Transverse colon (tissue), 4 donors: ENCODE data around the gene RGS19. TPM values are rescaled to one million over a fixed set of nuclear protein-coding genes. Genes with fewer than 3 reads are reported as not detected.

ENCODE experiments used
- DNase-seq: peaks from one replicate; pipeline ENCODE4 v3.0.0-alpha.2; 2019
- H3K27ac ChIP-seq, 4 donors: fragments of 200-600 bp; sonication (generic); 2 replicates each; pipeline ENCODE4 v1.5.1; 2016 to 2018; ENCODE audit warnings: inconsistent platforms in 4 of 4
- H3K27me3 ChIP-seq: fragments of 200-600 bp; sonication (generic); 2 replicates; pipeline ENCODE4 v1.5.1; 2017; ENCODE audit warnings: inconsistent platforms
- H3K36me3 ChIP-seq, 4 donors: fragments of 200-600 bp; sonication (generic); 2 replicates each; pipeline ENCODE4 v1.5.1; 2017 to 2019; ENCODE audit warnings: inconsistent platforms in 4 of 4
- H3K4me1 ChIP-seq, 4 donors: fragments of 200-600 bp; sonication (generic); 2 replicates each; pipeline ENCODE4 v1.5.1; 2017 to 2020; ENCODE audit warnings: inconsistent platforms in 4 of 4
- H3K4me3 ChIP-seq, 4 donors: fragments of 200-600 bp; sonication (generic); 1 replicate in 1 of 4; 2 replicates in 3 of 4; pipeline versions ENCODE4 v1.5.1 to v1.6.1; 2017 to 2019; ENCODE audit warnings: inconsistent platforms in 4 of 4
- H3K9me3 ChIP-seq, 2 donors: fragments of 200-600 bp; sonication (generic); 2 replicates each; pipeline ENCODE4 v1.5.1; 2017 to 2019; ENCODE audit warnings: inconsistent platforms in 2 of 2
- CTCF ChIP-seq, 5 experiments: fragments of 200-600 bp in 3 of 5; fragments of 450-650 bp in 2 of 5; sonication (generic) in 3 of 5; IDR thresholded peaks; 1 replicate in 2 of 5; 2 replicates in 3 of 5; pipeline ENCODE4 v1.5.1; 2016 to 2017; ENCODE audit warnings: antibody characterized with exemption in 5 of 5, inconsistent platforms in 3 of 5, mild to moderate bottlenecking in 2 of 5, moderate library complexity in 1 of 5
- EP300 ChIP-seq: sonication (generic); formaldehyde crosslinking; IDR thresholded peaks from one replicate; pipeline ENCODE4 v1.6.1; 2017; ENCODE audit warnings: antibody characterized with exemption, low read depth
- POLR2A ChIP-seq: fragments of 450-650 bp; IDR thresholded peaks from one replicate; pipeline ENCODE4 v1.6.1; 2016; ENCODE audit warnings: antibody characterized with exemption, mild to moderate bottlenecking, moderate library complexity
- POLR2AphosphoS5 ChIP-seq, 3 donors: sonication (generic); formaldehyde crosslinking; IDR thresholded peaks; one replicate each; pipeline ENCODE4 v1.6.1; 2016; ENCODE audit warnings: antibody characterized with exemption in 3 of 3
- WGBS, 2 donors: methylation state at CpG; one replicate each; pipeline ENCODE4 v1.1.5; 2018; ENCODE audit warnings: low coverage in 1 of 2; 5-methylcytosine and 5-hydroxymethylcytosine counted together
- in situ Hi-C, 4 donors: fragments of 200-750 bp; cut with MboI; loops; one replicate each; pipeline versions ENCODE4 v1.15.0 to v1.15.1; 2017; ENCODE audit warnings: low sequenced_read_pairs in 3 of 4, low pct_ligation_motif_present in 1 of 4, low pct_unique_long_range_greater_than_20kb in 1 of 4
- intact Hi-C: fragments of 100-400 bp; cut with DNase I; formaldehyde crosslinking; loops from one replicate; pipeline ENCODE4 v1.15.1; 2023; ENCODE audit warnings: low total_unique reads
- total RNA-seq, 4 donors: library from RNA; depleted of rRNA; stranded (reverse); fragments of >200 nt; gene quantifications; one replicate each; pipeline ENCODE4 v1.1.0, GENCODE V29; 2016

Gene RGS19
- total RNA-seq, 4 donors from 2014 or later: 5.5 to 37.4 (median 10.8) TPM; not detected in 1

DNA sequence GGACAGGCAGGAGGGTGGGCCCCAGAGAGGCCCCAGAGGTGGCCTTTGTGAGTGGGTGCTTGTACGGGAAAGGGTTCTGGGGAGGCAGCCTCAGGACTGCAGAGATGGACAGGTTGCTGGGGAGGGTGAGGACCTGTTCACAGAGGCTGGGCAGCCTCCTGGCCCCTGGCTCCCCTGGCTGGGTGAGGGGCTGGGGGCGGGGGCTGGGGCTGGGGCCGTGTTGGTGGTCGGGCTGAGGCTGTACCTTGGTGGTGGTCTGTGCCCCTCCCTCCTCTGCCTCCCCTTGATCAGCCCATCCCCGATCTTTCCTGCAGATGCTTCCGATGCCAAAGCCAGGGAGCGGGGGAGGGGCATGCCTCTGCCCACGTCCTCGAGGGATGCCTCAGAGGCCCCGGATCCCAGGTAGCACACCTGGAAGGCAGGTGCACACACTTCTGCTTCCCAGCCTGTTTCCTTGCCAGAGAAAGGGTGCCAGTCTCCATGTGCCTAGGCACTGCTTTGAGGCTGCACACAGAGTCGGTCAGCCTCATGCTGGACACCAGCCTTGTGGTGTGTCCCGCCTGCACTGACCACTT is 11.5 kb downstream of the RGS19 start:
- TF ChIP-seq POLR2A (no peak), CTCF (IDR thresholded peaks at IDR 0.05) (no peak), EP300 (no peak), POLR2AphosphoS5 (IDR thresholded peaks at IDR 0.05) (no peak)
- DNase-seq: no peak
- peaks cover 9 to 19% (median 15%) of the 10 kb centered on the region in 4 donors for H3K4me1 ChIP-seq
- H3K4me3 ChIP-seq: no peak overlapping the region
- no peaks in the 10 kb centered on the region for H3K36me3 ChIP-seq
- H3K9me3 ChIP-seq: no peaks in the 10 kb centered on the region
- no peak overlapping the region for H3K27ac ChIP-seq
- WGBS, 2 donors: 75% methylated on average over 11 of the region's 12 CpGs; no CpG with 5 or more reads in 1 of the 2 donors
- intact Hi-C loops (no loop called here), in situ Hi-C loops (no loop called here)
- peaks cover 4% of the 10 kb centered on the region for H3K27me3 ChIP-seq

GRCh38 chr20:64067005-64067632 is 12.2 kb downstream of the RGS19 start:
- H3K27me3 ChIP-seq: peaks cover 4% of the 10 kb centered on the region
- H3K27ac ChIP-seq: no peak overlapping the region
- DNase-seq: no peak
- H3K4me3 ChIP-seq: no peak overlapping the region
- in situ Hi-C loops: no loop called here
- H3K4me1 ChIP-seq: peaks cover 13 to 25% (median 20%) of the 10 kb centered on the region in 4 donors
- intact Hi-C loops: no loop called here
- 81% methylated on average over 6 of the region's 6 CpGs; no CpG with 5 or more reads in 1 of the 2 donors for WGBS, 2 donors
- H3K9me3 ChIP-seq: no peaks in the 10 kb centered on the region
- H3K36me3 ChIP-seq: no peaks in the 10 kb centered on the region
- TF ChIP-seq POLR2AphosphoS5 (IDR thresholded peaks at IDR 0.05): no peak
- no peak for TF ChIP-seq EP300
- TF ChIP-seq POLR2A: no peak
- no peak for TF ChIP-seq CTCF (IDR thresholded peaks at IDR 0.05)

GRCh38 chr20:64065974-64066343 is 13.4 kb downstream of the RGS19 start:
- TF ChIP-seq POLR2A: no peak
- no peak for TF ChIP-seq CTCF (IDR thresholded peaks at IDR 0.05)
- intact Hi-C loops (no loop called here), in situ Hi-C loops (no loop called here)
- peak; percentile 54 for DNase-seq
- no peak overlapping the region for H3K27ac ChIP-seq
- no peak overlapping the region for H3K4me3 ChIP-seq
- H3K9me3 ChIP-seq: no peaks in the 10 kb centered on the region
- no peaks in the 10 kb centered on the region for H3K36me3 ChIP-seq
- 18% methylated on average over 5 of the region's 5 CpGs; no CpG with 5 or more reads in 1 of the 2 donors for WGBS, 2 donors
- peaks cover 13 to 26% (median 20%) of the 10 kb centered on the region in 4 donors for H3K4me1 ChIP-seq
- H3K27me3 ChIP-seq: peaks cover 4% of the 10 kb centered on the region

- intact Hi-C loops: no loop called here
- no peak overlapping the region for H3K27ac ChIP-seq
These were observed 14.0 kb downstream of the RGS19 start for GRCh38 chr20:64065062-64065973.

More at GRCh38 chr20:64065062-64065973, 14.0 kb downstream of the RGS19 start:
- peaks cover 13 to 26% (median 20%) of the 10 kb centered on the region in 4 donors for H3K4me1 ChIP-seq
- H3K4me3 ChIP-seq: no peak overlapping the region
- no peak for DNase-seq
- no peaks in the 10 kb centered on the region for H3K36me3 ChIP-seq
- WGBS, 2 donors: 44% methylated on average over 27 of the region's 27 CpGs; no CpG with 5 or more reads in 1 of the 2 donors
- H3K9me3 ChIP-seq: no peaks in the 10 kb centered on the region
- TF ChIP-seq POLR2A (no peak), EP300 (no peak), CTCF (IDR thresholded peaks at IDR 0.05) (no peak), POLR2AphosphoS5 (IDR thresholded peaks at IDR 0.05) (no peak)
- in situ Hi-C loops: no loop called here
- peaks cover 4% of the 10 kb centered on the region for H3K27me3 ChIP-seq
